ENCODE data around the gene DUSP12. TPM values are rescaled to one million over a fixed set of nuclear protein-coding genes. Genes with fewer than 3 reads are reported as not detected.

DUSP12 gene
- total RNA-seq, 2 donors from 2014 or later = 10.5 to 17.7 TPM

GRCh38 chr1:161731241-161731640 is 18.3 kb upstream of the DUSP12 start:
- Histone ChIP-seq H3K27ac (no peak overlapping the region), H3K9ac (ENCODE audit: low read depth in 2 of 2, low read length in 2 of 2) (no peak overlapping the region), H3K9me3 (no peaks in the 10 kb centered on the region), H3K27me3 (peaks cover 7% of the 10 kb centered on the region), H3K36me3 (no peaks in the 10 kb centered on the region), H3K4me3 (no peak overlapping the region), H3K4me1 (no peaks in the 10 kb centered on the region)
- no peak for DNase-seq
- TF ChIP-seq, protein P1, sequence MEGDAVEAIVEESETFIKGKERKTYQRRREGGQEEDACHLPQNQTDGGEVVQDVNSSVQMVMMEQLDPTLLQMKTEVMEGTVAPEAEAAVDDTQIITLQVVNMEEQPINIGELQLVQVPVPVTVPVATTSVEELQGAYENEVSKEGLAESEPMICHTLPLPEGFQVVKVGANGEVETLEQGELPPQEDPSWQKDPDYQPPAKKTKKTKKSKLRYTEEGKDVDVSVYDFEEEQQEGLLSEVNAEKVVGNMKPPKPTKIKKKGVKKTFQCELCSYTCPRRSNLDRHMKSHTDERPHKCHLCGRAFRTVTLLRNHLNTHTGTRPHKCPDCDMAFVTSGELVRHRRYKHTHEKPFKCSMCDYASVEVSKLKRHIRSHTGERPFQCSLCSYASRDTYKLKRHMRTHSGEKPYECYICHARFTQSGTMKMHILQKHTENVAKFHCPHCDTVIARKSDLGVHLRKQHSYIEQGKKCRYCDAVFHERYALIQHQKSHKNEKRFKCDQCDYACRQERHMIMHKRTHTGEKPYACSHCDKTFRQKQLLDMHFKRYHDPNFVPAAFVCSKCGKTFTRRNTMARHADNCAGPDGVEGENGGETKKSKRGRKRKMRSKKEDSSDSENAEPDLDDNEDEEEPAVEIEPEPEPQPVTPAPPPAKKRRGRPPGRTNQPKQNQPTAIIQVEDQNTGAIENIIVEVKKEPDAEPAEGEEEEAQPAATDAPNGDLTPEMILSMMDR (IDR thresholded peaks at IDR 0.05) = no peak
- intact Hi-C loops (cut with DNase I) = no loop called here

GRCh38 chr1:161731981-161732718 is 17.4 kb upstream of the DUSP12 start:
- no peaks in the 10 kb centered on the region for H3K4me1 ChIP-seq
- no peak overlapping the region for H3K4me3 ChIP-seq
- intact Hi-C loops (cut with DNase I) = no loop called here

GRCh38 chr1:161733526-161733925 is 16.1 kb upstream of the DUSP12 start:
- Histone ChIP-seq H3K4me1 (no peaks in the 10 kb centered on the region), H3K36me3 (no peaks in the 10 kb centered on the region), H3K4me3 (no peak overlapping the region), H3K9ac (ENCODE audit: low read depth in 2 of 2, low read length in 2 of 2) (no peak overlapping the region), H3K9me3 (no peaks in the 10 kb centered on the region), H3K27me3 (no peaks in the 10 kb centered on the region), H3K27ac (no peak overlapping the region)
- TF ChIP-seq, protein P1 (IDR thresholded peaks at IDR 0.05) = no peak
- DNase-seq = no peak
- intact Hi-C loops (cut with DNase I) = no loop called here

More at GRCh38 chr1:161731981-161732718, 17.4 kb upstream of the DUSP12 start:
- DNase-seq = no peak
- Histone ChIP-seq H3K9me3 (no peaks in the 10 kb centered on the region), H3K27me3 (peaks cover 4% of the 10 kb centered on the region), H3K27ac (no peak overlapping the region), H3K9ac (ENCODE audit: low read depth in 2 of 2, low read length in 2 of 2) (no peak overlapping the region), H3K36me3 (no peaks in the 10 kb centered on the region)
- TF ChIP-seq, protein P1 (IDR thresholded peaks at IDR 0.05) = no peak

DNA sequence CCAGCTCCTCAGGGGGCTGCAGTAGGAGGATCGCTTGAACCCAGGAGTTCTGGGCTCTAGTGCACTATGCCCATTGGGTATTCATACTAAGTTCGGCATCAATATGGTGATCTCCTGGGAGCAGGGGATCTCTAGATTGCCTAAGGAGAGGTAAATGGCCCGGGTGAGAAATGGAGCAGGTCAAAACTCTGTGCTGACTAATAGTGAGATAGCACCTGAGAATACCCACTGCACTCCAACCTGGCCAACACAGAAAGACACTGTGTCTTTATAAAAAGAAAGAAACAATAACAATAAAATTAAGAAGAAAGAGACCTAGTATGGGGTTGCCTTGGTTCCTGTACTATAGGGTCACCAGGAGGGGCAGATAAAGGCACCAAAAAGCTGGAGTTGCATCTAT is 13.7 kb upstream of the DUSP12 start:
- DNase-seq = no peak
- intact Hi-C loops (cut with DNase I) = no loop called here
- TF ChIP-seq, protein P1 (IDR thresholded peaks at IDR 0.05) = no peak
- no peaks in the 10 kb centered on the region for H3K27me3 ChIP-seq
- no peak overlapping the region for H3K27ac ChIP-seq
- no peak overlapping the region for H3K4me3 ChIP-seq
- no peaks in the 10 kb centered on the region for H3K4me1 ChIP-seq
- no peaks in the 10 kb centered on the region for H3K9me3 ChIP-seq
- no peaks in the 10 kb centered on the region for H3K36me3 ChIP-seq
- H3K9ac ChIP-seq (ENCODE audit: low read depth in 2 of 2, low read length in 2 of 2) = no peak overlapping the region

DNA sequence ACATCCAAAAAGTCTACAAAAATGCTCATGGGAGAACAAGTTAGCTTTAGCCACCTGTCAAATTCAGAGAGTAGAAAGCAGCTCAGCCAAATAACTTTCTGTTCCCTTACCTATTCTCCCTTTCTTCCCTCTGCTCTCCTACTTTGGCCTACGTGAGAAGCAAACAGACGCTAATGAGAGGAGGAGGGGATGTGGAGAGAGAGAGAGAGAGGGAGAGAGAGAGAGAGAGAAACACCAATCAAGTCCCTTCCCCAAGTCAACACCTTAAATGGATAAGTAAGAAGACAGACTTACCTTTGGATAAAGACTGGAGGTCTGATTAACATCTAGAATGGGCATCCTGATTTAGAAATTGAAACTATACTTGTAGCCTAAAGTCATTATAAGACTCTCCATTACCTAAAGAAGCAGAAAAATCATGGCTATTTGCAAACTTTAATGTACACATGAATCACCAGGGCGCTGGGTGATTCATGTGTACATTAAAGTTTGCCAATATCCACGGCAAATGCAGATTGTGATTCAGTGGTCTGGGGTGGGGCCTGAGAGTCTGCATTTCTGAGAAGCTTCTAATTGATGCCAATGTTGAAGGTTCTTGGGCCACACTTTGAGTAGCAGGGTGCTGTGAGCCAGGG is 13.1 kb upstream of the DUSP12 start:
- TF ChIP-seq, protein P1 (IDR thresholded peaks at IDR 0.05) = no peak
- Histone ChIP-seq H3K9ac (ENCODE audit: low read depth in 2 of 2, low read length in 2 of 2) (no peak overlapping the region), H3K4me3 (no peak overlapping the region), H3K27ac (no peak overlapping the region), H3K9me3 (no peaks in the 10 kb centered on the region), H3K4me1 (no peaks in the 10 kb centered on the region), H3K27me3 (no peaks in the 10 kb centered on the region), H3K36me3 (no peaks in the 10 kb centered on the region)
- intact Hi-C loops (cut with DNase I) = no loop called here
- DNase-seq = no peak
